Measurements from ENCODE around the gene CPSF2.

Gene CPSF2

GRCh38 chr14:92121670-92122350, at the start of gene CPSF2, which contains the start of gene NDUFB1:
CPSF2 (plus strand) TSS chr14:92121969; CDS start chr14:92130985, 9,016 bp downstream.
NDUFB1 (minus strand) TSS chr14:92121706; CDS start chr14:92117637, 4,069 bp downstream.
- H3K9me3 ChIP-seq (ENCODE audit: control insufficient read depth in 1 of 2, low read length in 2 of 2): no peaks in the 10 kb centered on the region
- peak within 1 kb of the TSS; percentile 97 to 98 for H3K4me3 ChIP-seq (ENCODE audit: low read depth in 1 of 2, low read length in 2 of 2)
- H3K27ac ChIP-seq (ENCODE audit: low read depth, low read length): peak within 1 kb of the TSS; percentile 82
- H3K36me3 ChIP-seq (ENCODE audit: control insufficient read depth in 1 of 2, insufficient read depth in 2 of 2, low read length in 2 of 2): peaks cover 4 to 13% of the 10 kb centered on the region in 2 donors
- H3K27me3 ChIP-seq (ENCODE audit: control insufficient read depth in 1 of 2, insufficient read depth in 2 of 2, low read length in 2 of 2): no peaks in the 10 kb centered on the region
- peak within 1 kb of the TSS; percentile 95 to 98 for H3K9ac ChIP-seq (ENCODE audit: low read depth in 1 of 2, low read length in 2 of 2)
- H3K4me1 ChIP-seq (ENCODE audit: control insufficient read depth in 1 of 2, insufficient read depth in 2 of 2, low read length in 2 of 2): peaks cover 0 to 4% of the 10 kb centered on the region in 2 donors

DNA sequence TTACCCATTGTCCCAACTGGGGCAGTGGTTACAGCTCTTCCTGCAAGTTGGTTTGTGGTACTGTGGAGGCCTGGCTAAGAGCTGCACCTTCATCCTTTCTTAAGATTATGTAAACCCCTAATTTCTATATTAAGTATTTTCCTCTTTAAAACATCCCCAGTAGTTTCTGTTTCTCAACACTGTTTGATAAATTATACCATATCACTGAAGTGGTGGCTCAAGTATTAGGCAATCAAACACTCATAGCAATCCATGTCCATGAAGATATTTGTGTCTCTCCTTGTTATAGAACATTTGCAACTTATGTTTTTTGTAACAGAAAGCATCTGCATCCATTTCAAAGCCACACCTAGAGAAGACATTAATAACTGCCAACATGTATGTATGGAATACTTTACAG, 47.2 kb upstream of the CPSF2 start:
- H3K36me3 ChIP-seq (ENCODE audit: control insufficient read depth in 1 of 2, insufficient read depth in 2 of 2, low read length in 2 of 2): peaks cover 0 to 35% of the 10 kb centered on the region in 2 donors
- no peaks in the 10 kb centered on the region for H3K9me3 ChIP-seq (ENCODE audit: control insufficient read depth in 1 of 2, low read length in 2 of 2)
- no peak overlapping the region for H3K9ac ChIP-seq (ENCODE audit: low read depth in 1 of 2, low read length in 2 of 2)
- no peak overlapping the region for H3K4me3 ChIP-seq (ENCODE audit: low read depth in 1 of 2, low read length in 2 of 2)
- H3K4me1 ChIP-seq (ENCODE audit: control insufficient read depth in 1 of 2, insufficient read depth in 2 of 2, low read length in 2 of 2): no peaks in the 10 kb centered on the region
- H3K27me3 ChIP-seq (ENCODE audit: control insufficient read depth in 1 of 2, insufficient read depth in 2 of 2, low read length in 2 of 2): no peaks in the 10 kb centered on the region
- H3K27ac ChIP-seq (ENCODE audit: low read depth, low read length): no peak overlapping the region

DNA sequence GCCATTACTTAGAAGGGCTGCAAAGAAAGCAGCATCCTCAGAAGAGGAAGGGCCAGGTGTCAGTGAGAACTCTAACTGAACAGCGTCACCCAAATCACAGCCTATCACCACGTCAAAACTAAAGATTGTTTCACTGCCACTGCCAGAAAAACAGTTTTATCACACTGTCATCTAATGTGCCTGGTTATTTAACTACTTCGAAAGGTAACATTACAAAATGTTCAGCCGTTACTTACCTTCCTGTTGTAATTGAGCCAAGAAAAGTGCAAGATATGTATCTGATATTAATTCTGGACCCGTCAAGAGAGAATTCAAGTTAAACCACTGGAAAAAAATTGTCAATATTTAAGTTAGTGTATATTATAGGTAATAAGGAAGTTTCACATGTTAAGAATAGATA, 33.3 kb upstream of the CPSF2 start:
- no peak overlapping the region for H3K4me3 ChIP-seq (ENCODE audit: low read depth in 1 of 2, low read length in 2 of 2)
- no peaks in the 10 kb centered on the region for H3K4me1 ChIP-seq (ENCODE audit: control insufficient read depth in 1 of 2, insufficient read depth in 2 of 2, low read length in 2 of 2)
- H3K27ac ChIP-seq (ENCODE audit: low read depth, low read length): no peak overlapping the region
- H3K27me3 ChIP-seq (ENCODE audit: control insufficient read depth in 1 of 2, insufficient read depth in 2 of 2, low read length in 2 of 2): no peaks in the 10 kb centered on the region
- no peaks in the 10 kb centered on the region for H3K9me3 ChIP-seq (ENCODE audit: control insufficient read depth in 1 of 2, low read length in 2 of 2)
- peaks cover 7 to 37% of the 10 kb centered on the region in 2 donors for H3K36me3 ChIP-seq (ENCODE audit: control insufficient read depth in 1 of 2, insufficient read depth in 2 of 2, low read length in 2 of 2)
- H3K9ac ChIP-seq (ENCODE audit: low read depth in 1 of 2, low read length in 2 of 2): no peak overlapping the region

DNA sequence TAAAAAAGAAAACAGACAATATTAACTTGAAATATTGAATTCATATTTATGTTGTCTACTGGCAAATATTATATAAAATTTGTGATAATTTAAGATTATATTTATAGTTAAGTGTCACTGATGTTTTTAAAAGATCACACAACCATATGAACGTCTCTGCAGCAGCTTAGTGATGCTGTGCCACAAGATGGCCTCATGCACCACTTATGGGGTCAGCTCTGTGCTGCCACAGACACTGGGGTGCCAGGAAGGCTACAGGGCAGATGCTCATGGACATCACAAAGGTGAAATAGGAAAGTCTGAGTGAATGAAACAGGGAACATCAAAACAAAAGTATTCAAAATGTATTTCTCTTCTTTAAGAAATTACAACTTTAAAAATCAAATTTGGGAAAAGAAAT, 28.4 kb upstream of the CPSF2 start:
- no peak overlapping the region for H3K9ac ChIP-seq (ENCODE audit: low read depth in 1 of 2, low read length in 2 of 2)
- no peaks in the 10 kb centered on the region for H3K4me1 ChIP-seq (ENCODE audit: control insufficient read depth in 1 of 2, insufficient read depth in 2 of 2, low read length in 2 of 2)
- no peaks in the 10 kb centered on the region for H3K27me3 ChIP-seq (ENCODE audit: control insufficient read depth in 1 of 2, insufficient read depth in 2 of 2, low read length in 2 of 2)
- no peaks in the 10 kb centered on the region for H3K9me3 ChIP-seq (ENCODE audit: control insufficient read depth in 1 of 2, low read length in 2 of 2)
- no peak overlapping the region for H3K27ac ChIP-seq (ENCODE audit: low read depth, low read length)
- H3K4me3 ChIP-seq (ENCODE audit: low read depth in 1 of 2, low read length in 2 of 2): no peak overlapping the region
- peaks cover 0 to 30% of the 10 kb centered on the region in 2 donors for H3K36me3 ChIP-seq (ENCODE audit: control insufficient read depth in 1 of 2, insufficient read depth in 2 of 2, low read length in 2 of 2)

DNA sequence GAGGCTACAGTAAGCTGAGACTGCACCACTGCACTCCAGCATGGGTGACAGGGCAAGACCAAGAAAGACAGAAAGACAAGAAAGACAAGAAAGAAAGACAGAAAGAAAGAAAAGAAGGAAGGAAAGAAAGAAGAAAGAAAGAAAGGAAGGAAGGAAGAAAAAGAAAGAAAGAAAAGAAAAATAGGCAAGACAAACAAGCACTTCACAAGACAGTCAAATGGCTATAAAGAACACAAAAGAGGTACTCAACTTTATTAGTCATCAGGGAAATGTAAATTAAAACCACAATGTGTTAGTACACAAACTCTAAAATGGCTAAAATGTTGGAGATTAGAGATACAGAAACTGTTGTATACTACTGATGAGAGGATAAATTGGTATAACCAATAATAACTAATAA, 22.0 kb upstream of the CPSF2 start:
- H3K27ac ChIP-seq (ENCODE audit: low read depth, low read length): no peak overlapping the region
- H3K27me3 ChIP-seq (ENCODE audit: control insufficient read depth in 1 of 2, insufficient read depth in 2 of 2, low read length in 2 of 2): no peaks in the 10 kb centered on the region
- no peak overlapping the region for H3K9ac ChIP-seq (ENCODE audit: low read depth in 1 of 2, low read length in 2 of 2)
- H3K4me3 ChIP-seq (ENCODE audit: low read depth in 1 of 2, low read length in 2 of 2): no peak overlapping the region
- H3K4me1 ChIP-seq (ENCODE audit: control insufficient read depth in 1 of 2, insufficient read depth in 2 of 2, low read length in 2 of 2): peaks cover 5 to 8% of the 10 kb centered on the region in 2 donors
- H3K36me3 ChIP-seq (ENCODE audit: control insufficient read depth in 1 of 2, insufficient read depth in 2 of 2, low read length in 2 of 2): peaks cover 0 to 5% of the 10 kb centered on the region in 2 donors
- no peaks in the 10 kb centered on the region for H3K9me3 ChIP-seq (ENCODE audit: control insufficient read depth in 1 of 2, low read length in 2 of 2)

- H3K9ac ChIP-seq (ENCODE audit: low read depth in 1 of 2, low read length in 2 of 2): no peak overlapping the region
- H3K4me3 ChIP-seq (ENCODE audit: low read depth in 1 of 2, low read length in 2 of 2): no peak overlapping the region
- H3K27me3 ChIP-seq (ENCODE audit: control insufficient read depth in 1 of 2, insufficient read depth in 2 of 2, low read length in 2 of 2): no peaks in the 10 kb centered on the region
- H3K4me1 ChIP-seq (ENCODE audit: control insufficient read depth in 1 of 2, insufficient read depth in 2 of 2, low read length in 2 of 2): peaks cover 11 to 12% of the 10 kb centered on the region in 2 donors
- H3K36me3 ChIP-seq (ENCODE audit: control insufficient read depth in 1 of 2, insufficient read depth in 2 of 2, low read length in 2 of 2): no peaks in the 10 kb centered on the region
- no peaks in the 10 kb centered on the region for H3K9me3 ChIP-seq (ENCODE audit: control insufficient read depth in 1 of 2, low read length in 2 of 2)
- H3K27ac ChIP-seq (ENCODE audit: low read depth, low read length): no peak overlapping the region
These were observed 18.3 kb upstream of the CPSF2 start for GRCh38 chr14:92103363-92103989.

DNA sequence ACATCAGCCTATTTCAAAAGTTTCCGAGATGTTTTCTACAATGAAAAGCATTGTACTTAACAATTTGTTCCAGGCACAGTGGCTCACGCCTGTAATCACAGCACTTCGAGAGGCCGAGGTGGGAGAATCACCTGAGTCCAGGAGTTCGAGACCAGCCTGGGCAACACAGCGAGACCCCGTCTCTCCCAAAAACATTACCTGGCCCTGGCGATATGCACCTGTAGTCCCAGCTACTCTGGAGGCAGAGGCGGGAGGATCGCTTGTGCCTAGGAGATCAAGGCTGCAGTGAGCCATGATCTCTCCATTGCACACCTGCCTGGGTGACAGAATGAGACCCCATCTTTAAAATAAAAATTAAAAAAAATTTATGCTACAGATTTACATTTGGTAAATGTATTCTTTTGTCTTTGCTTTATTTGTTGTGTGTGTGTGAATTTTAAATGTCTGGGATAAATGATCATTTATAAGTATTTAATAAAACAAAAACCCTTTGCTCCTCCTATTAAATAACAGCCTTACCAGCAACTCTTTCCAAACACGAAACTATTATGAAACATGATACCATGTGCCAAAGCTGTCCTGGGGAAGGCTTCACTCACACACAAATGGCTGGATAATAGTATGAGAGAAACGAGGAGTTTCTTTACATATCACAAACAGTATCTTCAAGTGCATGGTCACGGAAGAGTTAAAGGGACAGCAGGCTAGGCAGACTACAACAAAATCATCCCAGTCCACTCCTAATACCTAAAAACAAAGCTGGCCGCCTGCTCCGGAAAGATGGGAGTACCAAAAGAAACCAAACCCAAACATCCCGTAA, 16.5 kb upstream of the CPSF2 start:
- H3K27ac ChIP-seq (ENCODE audit: low read depth, low read length): peak overlapping the region; percentile 94
- peak overlapping the region; percentile 87 to 97 for H3K4me3 ChIP-seq (ENCODE audit: low read depth in 1 of 2, low read length in 2 of 2)
- H3K4me1 ChIP-seq (ENCODE audit: control insufficient read depth in 1 of 2, insufficient read depth in 2 of 2, low read length in 2 of 2): peaks cover 11 to 12% of the 10 kb centered on the region in 2 donors
- H3K27me3 ChIP-seq (ENCODE audit: control insufficient read depth in 1 of 2, insufficient read depth in 2 of 2, low read length in 2 of 2): no peaks in the 10 kb centered on the region
- peak overlapping the region; percentile 82 to 84 for H3K9ac ChIP-seq (ENCODE audit: low read depth in 1 of 2, low read length in 2 of 2)
- no peaks in the 10 kb centered on the region for H3K36me3 ChIP-seq (ENCODE audit: control insufficient read depth in 1 of 2, insufficient read depth in 2 of 2, low read length in 2 of 2)
- H3K9me3 ChIP-seq (ENCODE audit: control insufficient read depth in 1 of 2, low read length in 2 of 2): no peaks in the 10 kb centered on the region

- Histone ChIP-seq H3K36me3 (ENCODE audit: control insufficient read depth in 1 of 2, insufficient read depth in 2 of 2, low read length in 2 of 2) (no peaks in the 10 kb centered on the region), H3K27me3 (ENCODE audit: control insufficient read depth in 1 of 2, insufficient read depth in 2 of 2, low read length in 2 of 2) (no peaks in the 10 kb centered on the region), H3K4me3 (ENCODE audit: low read depth in 1 of 2, low read length in 2 of 2) (peak overlapping the region; percentile 87 to 97), H3K4me1 (ENCODE audit: control insufficient read depth in 1 of 2, insufficient read depth in 2 of 2, low read length in 2 of 2) (peaks cover 11 to 12% of the 10 kb centered on the region in 2 donors), H3K27ac (ENCODE audit: low read depth, low read length) (peak overlapping the region; percentile 94), H3K9ac (ENCODE audit: low read depth in 1 of 2, low read length in 2 of 2) (peak overlapping the region; percentile 82 to 84), H3K9me3 (ENCODE audit: control insufficient read depth in 1 of 2, low read length in 2 of 2) (no peaks in the 10 kb centered on the region)
These were observed 16.0 kb upstream of the CPSF2 start for GRCh38 chr14:92105893-92106142.

DNA sequence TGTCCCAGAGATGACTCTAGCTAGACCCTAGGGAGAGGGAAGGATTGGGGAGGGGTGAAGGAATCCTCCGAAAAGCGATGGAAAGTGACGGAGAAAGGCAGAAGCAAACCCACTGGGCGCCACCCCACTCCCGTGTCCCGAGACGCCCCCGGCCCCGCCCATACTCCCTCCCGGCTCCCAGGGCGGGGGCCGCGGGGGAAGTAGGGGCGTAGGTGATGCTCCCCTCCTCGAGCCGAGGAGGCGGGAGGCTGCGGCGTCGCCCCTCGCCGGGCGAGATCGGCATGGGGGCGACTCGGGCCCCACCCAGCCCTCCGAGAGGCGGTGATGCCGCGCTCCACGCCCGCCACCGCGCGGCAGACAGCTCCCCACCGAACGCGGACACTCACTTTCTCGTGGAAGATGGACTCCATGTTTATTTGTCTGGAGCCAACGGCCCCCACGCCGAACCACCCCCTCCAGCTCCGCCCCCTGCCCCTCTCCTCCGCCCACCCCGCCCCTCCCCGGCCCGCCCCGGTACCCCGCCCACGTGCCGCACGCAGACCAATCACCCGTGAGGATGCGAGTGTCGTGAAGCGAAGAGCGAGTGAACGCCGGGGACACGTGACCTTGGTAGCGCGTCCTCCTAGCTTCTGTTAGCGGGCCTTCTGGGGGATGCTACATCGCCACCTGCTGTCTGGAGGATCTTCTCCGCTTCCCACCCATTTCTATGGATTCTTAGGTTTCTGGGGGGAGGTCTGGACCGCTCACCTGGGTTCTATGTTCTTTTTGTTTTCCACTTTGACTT, 15.4 kb upstream of the CPSF2 start, which contains the start of gene ATXN3:
Gene ATXN3 (minus strand): TSS at position 440 of the 784 bp plus-strand sequence. CDS start 30 bp downstream, at position 410.
- Histone ChIP-seq H3K27me3 (ENCODE audit: control insufficient read depth in 1 of 2, insufficient read depth in 2 of 2, low read length in 2 of 2) (no peaks in the 10 kb centered on the region), H3K9me3 (ENCODE audit: control insufficient read depth in 1 of 2, low read length in 2 of 2) (no peaks in the 10 kb centered on the region), H3K4me1 (ENCODE audit: control insufficient read depth in 1 of 2, insufficient read depth in 2 of 2, low read length in 2 of 2) (peaks cover 11 to 12% of the 10 kb centered on the region in 2 donors), H3K36me3 (ENCODE audit: control insufficient read depth in 1 of 2, insufficient read depth in 2 of 2, low read length in 2 of 2) (no peaks in the 10 kb centered on the region), H3K9ac (ENCODE audit: low read depth in 1 of 2, low read length in 2 of 2) (peak within 1 kb of the TSS; percentile 82 to 84), H3K27ac (ENCODE audit: low read depth, low read length) (peak within 1 kb of the TSS; percentile 94), H3K4me3 (ENCODE audit: low read depth in 1 of 2, low read length in 2 of 2) (peak within 1 kb of the TSS; percentile 87 to 97)
